Thyroid gland (tissue), 4 donors: ENCODE results near the gene SHQ1.

Experiments used
- CTCF ChIP-seq, 6 experiments: fragments of 200-600 bp in 3 of 6; fragments of 450-650 bp in 3 of 6; sonication (generic) in 3 of 6; IDR thresholded peaks; one replicate each; pipeline ENCODE4 v1.5.1; 2016 to 2019; ENCODE audit warnings: antibody characterized with exemption in 6 of 6, mild to moderate bottlenecking in 2 of 6, inconsistent platforms in 1 of 6, moderate library complexity in 1 of 6
- POLR2A ChIP-seq, 2 donors: fragments of 450-650 bp; IDR thresholded peaks; one replicate each; pipeline ENCODE4 v1.6.1; 2017; ENCODE audit warnings: antibody characterized with exemption in 2 of 2, mild to moderate bottlenecking in 2 of 2, moderate library complexity in 1 of 2

DNA sequence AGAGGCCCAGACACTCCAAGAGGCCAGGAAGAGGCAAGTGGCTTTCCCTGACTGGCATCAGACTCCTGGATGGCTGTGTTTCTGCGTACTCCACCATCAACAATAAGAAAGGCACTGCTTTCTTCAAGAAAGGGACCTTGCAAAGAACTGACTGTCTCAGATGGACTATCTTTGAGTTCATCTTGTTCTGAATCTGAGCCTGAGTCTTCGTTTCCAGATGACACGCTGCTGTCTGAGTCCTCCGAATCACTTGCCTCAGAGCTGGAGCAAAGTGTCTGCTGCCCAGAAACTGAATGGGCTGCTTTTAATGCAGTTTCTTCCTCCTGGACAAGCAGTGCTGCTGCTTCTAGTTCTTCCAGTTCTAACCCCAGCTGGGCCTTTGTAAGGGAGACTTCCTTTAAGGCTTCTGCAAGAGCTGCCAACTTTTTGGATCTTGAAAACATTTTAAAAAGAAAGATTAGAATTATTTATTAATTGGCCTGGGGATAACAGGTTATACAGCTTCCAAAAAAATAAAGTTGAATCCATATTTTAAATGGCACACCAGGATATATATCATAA, 97.8 kb downstream of the SHQ1 start:
- TF ChIP-seq CTCF (IDR thresholded peaks at IDR 0.05) (no peak), POLR2A (IDR thresholded peaks at IDR 0.05) (no peak)
